HG03175 (cell line): ENCODE results near the gene ETS1.
A peak's percentile ranks its signal among the peaks of the same experiment; 100 is the strongest.

Source experiments
- ATAC-seq: cut with Tn5 transposase; IDR thresholded peaks from one replicate; pipeline ENCODE4 v1.9.1; 2021; ENCODE audit warnings: mild to moderate bottlenecking, moderate library complexity; ENCODE audit not compliant: unreplicated experiment

ETS1 gene

DNA sequence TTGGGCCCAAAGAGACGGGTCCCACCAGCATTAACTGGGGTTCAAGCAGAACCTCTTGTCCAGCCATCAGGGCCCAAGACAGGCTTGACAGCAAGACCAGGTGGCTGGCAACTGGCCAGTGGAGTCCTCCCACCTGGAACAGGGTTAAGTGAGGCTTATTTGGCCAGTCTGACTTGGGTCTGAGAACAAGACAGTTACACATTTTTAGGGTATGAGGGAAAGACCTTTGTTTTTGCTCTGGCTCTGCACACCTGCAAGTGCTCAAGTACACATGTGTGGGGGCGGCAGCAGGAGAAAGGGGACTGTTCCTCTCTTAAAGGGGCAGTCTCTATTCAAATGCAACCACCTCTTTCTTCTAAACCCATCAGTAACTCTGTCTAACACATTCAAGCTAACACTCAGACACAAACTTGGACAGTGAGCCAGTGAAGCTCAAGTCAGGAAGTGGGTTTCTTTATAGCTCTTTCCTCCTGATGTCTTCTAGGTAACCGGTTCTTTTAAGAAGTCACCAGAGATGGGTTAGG is 116.2 kb downstream of the ETS1 start:
- peak; percentile 40 for ATAC-seq

DNA sequence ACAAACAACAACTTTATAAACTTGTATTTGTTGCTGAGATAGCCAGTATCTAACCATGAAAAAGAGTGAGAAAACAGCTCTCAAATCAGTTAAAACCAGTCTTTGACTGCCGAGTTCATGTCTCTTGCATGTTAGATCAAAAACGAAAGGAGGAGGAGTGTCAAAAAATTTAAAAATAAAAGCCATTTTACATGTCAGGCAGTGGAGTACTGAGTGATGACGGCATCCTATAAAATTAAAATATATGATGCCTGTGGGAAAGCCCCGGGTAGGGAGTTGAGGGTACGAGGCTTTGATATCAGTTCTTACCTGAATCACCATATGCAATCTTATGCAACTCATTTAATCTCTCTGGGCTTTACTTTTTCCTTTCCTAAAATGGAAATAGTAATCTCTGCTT is 117.3 kb downstream of the ETS1 start:
- ATAC-seq = no peak

DNA sequence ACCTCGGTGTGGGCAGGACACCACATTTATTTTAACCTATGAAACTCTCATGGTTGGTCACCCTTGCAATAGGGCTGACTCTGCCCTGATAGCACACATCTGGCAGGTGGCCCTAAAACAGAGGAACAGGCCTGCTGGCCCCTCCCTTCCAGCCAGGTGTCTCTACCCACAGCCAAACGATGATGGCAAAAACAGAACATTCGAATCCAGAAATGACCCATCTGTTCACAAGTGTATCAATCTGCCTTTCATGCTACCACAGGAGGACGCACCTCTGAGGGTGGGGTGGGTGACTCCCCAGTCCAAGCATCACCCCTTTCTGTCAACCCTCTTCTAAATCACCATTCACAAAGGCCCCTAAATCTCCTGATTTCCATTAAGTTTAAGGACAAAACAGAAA is 118.1 kb downstream of the ETS1 start:
- peak; percentile 44 for ATAC-seq

DNA sequence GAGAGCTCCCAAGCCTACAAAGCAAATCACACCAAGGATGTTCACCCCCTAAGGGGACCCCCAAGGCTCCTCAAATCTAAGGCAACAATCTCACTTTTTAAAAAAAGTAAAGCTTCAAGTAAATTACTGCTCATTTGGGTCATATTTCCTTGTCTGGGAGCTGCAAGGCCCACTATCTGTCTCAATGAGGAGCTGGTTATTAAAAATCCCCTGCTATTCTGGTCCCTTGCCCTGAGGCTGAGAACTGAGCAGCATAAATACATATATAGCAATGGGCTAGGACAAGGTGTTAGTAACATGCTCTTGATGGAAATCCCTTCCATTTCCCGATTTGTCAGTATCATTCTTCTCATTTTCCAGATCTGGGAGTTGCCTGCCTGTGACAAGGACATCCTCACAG is 119.2 kb downstream of the ETS1 start:
- no peak for ATAC-seq

DNA sequence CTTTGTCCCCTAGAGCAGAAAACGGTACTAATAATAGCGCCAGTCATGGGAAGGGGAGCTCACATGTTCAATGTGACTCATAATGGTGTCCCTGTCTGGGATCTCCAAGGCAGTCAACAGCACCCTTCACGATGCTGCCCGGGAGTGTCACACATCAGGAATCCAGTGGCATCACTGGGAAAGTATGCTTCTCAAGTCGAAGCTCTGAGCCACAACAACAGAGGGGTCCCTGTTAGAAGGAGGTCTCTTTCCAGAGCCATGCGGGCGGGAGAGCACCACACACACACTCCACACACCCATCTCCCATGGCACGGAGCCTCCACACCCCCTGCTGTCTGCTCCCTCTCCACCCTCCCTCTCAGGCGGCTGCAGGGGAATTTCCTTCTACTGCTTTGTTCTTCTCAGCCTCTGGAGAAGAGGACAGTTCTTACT is 119.7 kb downstream of the ETS1 start:
- ATAC-seq = no peak

DNA sequence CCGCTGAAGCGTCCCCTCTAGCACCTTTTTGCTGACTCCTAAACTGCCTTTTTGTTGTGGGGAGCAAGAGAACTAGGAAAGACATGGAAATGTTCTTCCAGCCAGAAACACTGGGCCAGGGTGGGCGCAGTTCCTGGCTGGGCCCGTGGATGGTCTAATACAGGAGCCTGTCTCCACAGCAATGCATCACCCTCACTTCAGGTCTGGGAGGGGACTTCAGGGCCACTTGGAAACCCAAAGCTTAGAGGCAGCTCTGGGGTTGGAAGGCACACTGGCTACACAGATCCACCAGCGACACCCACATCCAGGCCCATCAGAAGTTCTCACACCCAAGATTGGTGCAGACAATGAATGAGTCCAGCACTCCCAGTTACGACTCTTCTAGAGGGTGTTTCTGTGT is 120.3 kb downstream of the ETS1 start:
- ATAC-seq = no peak

DNA sequence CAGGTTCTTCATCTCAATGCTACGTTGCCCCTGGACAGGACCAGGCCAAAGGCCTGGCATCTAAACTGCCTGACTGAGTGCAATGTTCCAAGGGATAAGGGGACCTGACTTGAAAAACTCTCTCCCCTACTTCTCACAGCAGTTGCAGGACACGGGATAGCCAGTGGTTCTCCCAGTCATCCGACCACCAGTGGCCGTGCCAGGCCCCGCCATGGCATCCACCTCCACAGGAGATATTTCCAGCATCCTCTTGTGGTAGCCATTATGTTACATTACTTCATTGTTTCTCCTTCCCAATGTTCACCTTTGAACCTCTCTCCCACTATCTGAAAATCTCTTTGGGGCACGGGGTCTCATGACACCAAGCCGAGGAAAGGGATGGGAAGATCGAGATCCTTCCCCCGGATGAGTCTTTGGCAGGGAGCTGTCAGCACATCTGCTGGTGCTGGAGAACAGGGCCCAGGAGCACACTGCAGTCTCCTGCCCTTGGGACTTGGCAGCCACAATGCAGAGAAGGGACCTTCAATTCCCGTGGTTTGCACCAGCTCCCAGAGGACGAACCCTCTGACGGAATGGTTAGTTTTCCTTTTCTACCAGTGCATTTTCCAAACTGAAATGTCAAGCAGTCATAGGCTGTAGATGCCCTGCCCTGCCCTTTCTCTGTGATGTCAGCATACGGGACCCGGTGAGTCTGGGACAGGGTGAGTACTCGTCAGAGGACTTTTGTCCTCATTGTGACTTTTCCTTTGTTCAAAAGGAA is 121.2 kb downstream of the ETS1 start:
- ATAC-seq = no peak

DNA sequence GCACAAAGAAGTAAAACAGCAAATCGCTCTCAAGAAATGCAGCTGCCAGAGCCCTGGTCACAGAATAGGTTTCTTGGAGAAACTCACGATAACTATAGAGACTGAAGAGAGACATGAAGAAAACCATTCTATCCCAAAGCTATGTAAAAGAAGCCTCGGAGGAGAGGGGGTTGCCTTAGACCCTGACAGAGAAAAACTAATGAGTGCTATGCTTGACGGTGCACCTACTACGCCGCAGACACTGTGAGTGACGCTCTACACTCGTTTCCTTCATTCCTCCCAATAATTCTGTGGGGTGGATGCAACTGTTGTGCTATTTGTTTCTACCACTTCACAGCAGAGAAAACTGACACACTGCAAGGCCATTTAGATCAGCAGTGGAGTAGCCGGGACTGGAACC is 121.8 kb downstream of the ETS1 start:
- no peak for ATAC-seq

DNA sequence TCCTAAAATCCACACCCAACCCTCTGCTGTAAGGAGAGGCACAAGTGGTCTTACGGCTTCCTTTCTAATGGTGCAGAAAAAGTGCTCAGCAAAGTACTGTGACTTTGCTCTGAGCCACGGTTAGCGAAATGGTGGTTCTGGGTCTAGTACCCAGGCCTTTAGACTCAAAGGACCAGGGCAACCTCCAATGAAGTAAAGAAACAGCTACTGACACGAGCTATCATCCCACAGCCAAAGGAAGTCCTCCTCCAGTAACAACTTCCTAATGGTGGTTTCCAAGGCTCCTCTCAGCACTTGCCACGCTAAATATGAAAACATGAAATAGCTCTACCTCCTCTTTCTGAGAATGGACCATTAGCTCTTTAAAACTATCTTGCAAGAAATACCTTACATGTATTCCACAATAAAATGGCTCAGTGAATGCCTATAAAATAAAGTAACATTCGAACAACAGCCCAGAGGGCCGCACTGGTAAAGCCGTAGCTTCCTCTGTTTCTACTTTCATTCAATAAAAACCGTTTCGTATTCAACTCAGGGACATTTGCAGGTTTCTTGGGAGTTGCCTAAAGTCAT is 122.4 kb downstream of the ETS1 start:
- no peak for ATAC-seq

DNA sequence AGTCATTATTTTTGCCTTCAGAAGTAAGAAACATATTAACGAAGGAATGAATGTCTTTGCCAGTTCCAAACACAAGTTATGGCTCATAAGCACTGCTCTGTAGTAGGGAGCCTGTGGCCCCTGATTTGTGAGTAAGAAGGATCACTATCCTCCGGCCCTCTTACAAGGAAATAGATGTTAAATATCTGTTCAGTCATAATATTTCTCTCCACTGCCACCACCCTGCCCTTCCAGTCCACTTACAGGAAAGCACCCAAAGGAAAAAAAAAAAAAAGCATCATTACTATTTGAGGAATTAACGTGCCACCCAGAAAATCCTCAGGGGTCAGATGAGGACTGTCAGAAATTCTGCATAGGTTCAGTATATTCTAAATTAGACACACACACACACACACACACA is 123.4 kb downstream of the ETS1 start:
- no peak for ATAC-seq

DNA sequence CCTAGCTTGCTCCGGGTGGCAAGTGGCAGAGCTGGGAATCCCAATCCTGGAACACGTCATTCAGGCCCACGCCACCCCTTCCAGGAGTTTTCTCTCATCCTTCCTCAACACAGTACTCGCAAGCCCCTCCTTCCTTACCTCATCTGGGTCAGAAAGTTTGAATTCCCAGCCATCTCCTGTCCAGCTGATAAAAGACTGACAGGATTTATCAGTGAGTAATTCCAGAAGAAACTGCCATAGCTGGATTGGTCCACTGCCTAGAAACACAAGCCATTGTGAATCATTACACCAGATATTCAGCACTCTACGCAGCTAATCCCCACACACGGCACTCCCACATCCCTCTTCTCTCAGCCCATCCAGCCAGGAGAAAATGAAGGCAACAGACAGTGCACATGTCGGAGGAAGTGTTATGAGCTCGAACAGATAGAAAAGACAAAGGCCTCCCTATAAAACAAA is 124.0 kb downstream of the ETS1 start:
- no peak for ATAC-seq

DNA sequence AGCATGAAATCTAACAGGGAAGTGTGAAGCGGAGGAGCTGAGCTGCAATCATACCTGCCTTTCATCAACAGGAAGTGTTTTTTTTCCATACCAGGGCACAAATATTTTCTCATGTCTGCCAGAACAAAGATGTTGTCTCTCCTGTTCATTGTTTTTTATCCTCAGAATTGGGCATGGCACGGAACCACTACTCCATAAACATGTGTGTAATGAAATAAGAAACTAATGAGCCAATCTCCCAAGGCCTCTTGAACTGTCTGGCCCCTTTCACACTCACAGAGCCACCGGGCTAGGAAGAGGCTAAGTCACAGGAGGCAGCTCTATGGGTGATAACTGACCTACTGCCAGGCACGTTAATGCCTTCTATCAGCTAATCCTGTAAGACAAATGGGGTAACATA is 124.4 kb downstream of the ETS1 start:
- ATAC-seq = no peak

DNA sequence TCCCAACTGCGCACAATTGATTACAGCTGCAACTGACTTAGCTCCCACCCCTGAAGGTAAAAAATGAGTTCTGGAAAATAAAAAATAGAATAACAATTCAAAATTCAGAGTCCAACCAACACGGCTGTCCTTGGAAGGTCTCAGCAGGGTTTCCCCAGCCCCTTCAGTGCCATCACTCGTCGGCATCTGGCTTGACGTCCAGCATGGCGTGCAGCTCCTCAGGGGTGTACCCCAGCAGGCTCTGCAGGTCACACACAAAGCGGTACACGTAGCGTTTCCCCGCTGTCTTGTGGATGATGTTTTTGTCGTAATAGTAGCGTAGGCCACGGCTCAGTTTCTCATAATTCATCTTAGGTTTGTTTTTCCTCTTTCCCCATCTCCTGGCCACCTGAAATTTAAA is 125.2 kb downstream of the ETS1 start:
- ATAC-seq = no peak

DNA sequence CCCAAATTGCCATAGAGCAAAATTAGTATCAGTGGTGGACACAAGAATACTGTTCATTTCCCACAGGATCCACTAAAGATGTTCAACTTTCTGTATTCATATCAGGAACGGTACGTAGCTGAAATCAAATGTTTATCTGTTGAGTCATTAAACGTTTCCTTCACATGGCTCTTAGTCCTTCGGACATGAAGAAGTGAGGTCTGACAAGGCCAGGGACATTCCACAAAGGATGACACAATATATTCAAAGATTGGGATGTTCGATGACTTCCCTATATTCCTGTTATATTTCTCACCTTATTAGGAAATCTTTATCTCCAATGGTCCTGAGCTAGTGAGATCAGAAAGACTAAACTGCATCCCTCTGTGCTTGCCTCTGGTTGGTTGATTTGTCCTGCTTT is 129.0 kb downstream of the ETS1 start:
- no peak for ATAC-seq

DNA sequence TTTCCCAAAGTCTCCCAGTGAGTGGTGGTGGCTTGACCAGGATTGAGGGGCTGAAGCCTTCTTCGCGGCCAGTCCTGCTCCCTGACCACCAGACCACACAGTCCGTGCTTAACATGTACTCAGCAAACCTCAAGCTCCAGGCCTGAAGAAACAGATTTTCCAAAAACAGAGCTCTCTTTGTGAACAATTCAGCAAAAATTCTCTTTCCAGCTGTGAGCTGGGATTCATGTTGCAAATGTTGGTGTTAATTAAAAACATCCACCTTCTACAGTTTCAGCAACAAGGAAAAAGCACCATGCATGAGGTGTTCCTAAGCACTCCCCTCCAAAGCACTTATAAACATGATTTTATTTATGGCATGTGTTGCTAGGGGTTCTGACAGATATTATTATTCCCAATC is 129.5 kb downstream of the ETS1 start:
- ATAC-seq = no peak

DNA sequence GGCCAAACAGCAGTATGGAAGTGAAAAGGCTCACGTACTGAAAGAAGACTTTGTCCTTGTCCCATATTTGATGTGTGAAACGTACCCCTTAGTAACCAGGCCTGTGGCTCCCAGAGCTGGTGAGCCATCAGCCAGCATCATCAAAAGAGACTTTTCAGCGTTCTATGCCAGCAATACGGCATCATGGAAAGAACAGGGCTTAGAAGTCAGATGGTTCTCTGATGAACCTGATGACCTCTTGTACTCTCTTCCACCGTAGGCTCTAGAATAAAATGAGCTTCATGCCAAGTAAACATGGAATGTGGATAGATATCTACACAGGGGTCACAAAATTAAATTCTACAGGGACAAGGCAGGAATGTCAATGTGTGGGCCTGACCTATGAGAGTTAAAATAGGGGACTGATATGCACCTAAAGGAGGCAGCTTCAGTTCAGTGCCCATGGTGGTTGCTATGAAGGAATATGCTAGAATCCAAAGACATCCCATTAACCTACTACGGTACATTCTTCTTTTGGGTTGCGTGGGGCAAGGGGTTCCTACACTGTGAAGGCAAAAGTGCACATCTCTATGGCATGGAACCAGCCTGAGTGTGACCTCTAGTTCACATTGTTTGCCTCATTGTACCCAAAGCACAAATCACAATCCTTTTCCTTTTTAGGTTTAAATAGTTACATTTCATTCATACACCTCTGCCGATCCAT is 130.6 kb downstream of the ETS1 start:
- ATAC-seq = no peak

DNA sequence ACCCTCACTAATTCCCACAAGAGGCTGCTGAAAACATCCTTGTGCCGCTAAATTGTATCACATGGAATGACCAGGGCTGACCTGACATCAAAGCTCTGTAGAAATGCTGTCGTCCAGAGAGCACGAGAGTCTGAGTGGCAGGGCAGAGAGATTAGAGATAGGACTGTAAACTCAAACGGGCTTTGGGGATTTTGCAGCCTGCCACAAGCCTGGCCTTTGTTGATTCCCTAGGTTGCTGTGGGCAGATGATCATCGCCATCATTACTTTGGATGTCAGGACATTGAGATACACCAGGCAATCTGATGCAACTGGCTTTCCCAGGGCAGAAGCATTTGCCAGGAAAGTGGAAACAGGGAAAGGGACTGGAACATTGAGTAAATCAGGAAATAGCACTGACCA is 131.6 kb downstream of the ETS1 start:
- no peak for ATAC-seq

DNA sequence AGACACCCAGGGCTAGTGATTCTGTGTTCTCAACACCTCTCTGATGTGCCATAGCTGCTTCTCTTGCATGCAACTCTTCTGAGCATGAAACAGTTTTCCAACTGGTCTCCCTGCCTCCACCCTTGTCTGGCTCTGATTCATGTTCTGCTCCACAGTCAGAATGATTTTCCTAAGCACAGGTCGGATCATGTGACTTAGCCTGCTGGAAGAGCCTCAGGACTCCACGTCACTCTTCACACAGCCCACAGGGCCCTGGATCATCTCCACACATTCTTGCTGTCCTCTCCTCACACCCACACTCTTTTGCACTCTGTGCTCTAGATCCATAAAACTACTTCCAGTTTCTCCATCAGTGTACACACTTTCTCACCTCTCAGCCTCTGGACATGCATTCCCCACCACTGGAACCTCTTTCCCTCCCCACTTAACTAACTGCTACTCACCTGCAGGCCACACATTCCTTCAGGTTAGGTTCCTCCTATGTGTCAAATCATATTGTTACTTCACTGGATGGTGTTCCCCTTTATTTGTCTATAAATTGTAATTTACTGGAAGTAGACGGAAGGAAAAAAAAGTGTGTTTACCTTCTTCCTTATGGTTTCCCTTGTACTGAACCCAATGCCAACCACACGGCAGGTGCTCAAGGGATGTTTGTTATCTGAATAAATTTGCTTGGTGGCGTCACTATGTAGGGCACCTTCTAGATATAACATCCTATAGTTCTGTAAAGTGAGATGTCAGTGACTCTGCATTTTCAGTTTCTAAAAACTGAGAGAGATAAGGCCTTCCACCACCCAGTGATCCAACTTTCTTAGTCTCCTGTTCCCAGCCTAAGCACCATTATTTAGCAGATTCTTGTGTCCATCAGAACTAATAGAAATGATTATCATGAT is 133.7 kb downstream of the ETS1 start:
- ATAC-seq = no peak

DNA sequence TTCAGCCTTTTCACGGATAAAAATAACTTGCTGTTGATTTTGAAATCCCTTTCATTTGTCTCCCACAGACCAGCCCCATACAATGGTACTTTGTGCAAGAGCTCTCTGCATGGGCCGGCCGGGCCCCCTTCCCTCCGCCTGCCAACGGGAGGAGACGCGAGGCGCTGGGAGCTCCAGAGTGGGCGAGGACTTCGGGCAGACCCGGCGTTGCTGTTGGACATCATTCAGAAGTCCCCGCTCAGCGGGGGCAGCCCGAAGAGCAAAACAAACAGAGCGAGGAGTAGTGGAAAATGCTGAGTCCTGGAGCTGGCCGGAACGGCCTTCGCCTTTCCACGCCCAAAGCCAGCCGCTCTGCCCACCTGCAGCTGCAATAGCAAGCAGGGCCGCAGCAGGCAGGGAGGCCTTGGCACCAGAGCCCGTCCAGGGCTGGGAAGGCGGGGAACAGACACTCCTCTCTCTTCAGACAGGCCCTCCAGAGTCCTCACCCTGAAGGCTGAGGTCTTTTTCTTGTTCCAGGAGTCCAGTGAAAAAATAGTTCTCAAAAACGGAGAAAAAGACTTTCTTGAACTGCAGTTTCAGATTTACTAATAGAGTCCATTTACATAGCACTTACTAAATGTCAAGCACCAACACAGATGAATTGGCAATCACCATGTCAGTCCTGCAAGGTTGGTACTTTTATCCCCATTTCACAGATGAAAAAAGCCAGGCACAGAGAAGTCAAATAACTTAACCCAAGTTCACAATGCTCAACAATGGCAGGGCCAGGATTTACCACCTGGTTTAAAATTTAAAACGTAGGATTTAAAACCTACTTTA is 135.5 kb downstream of the ETS1 start:
- ATAC-seq = no peak
